Erythroblast (primary cell): Measurements from ENCODE around the gene SMARCAL1.
A peak's percentile ranks its signal among the peaks of the same experiment; 100 is the strongest.

Source experiments
- DNase-seq, 2 experiments: peaks; one replicate each; lab custom pipeline; 2025; lab: John Stamatoyannopoulos, UW
- GATA1 ChIP-seq: IDR thresholded peaks from 2 replicates; pipeline ENCODE4 v1.6.1; 2011; ENCODE audit warnings: low read depth, mild to moderate bottlenecking, control low read depth, low read length, moderate library complexity
- POLR2A ChIP-seq: IDR thresholded peaks from 2 replicates; pipeline ENCODE4 v1.6.1; 2011; ENCODE audit warnings: mild to moderate bottlenecking, low read length

Gene SMARCAL1

GRCh38 chr2:216482640-216483039 is 70.4 kb downstream of the SMARCAL1 start:
- DNase-seq = no peak
- TF ChIP-seq GATA1 (no peak), POLR2A (no peak)

GRCh38 chr2:216485237-216485636 is 73.0 kb downstream of the SMARCAL1 start:
- TF ChIP-seq GATA1 (no peak), POLR2A (no peak)

GRCh38 chr2:216485745-216486144 is 73.5 kb downstream of the SMARCAL1 start:
- DNase-seq = no peak
- TF ChIP-seq POLR2A = no peak
- no peak for TF ChIP-seq GATA1

More at GRCh38 chr2:216485237-216485636, 73.0 kb downstream of the SMARCAL1 start:
- DNase-seq = no peak

GRCh38 chr2:216486271-216486670 is 74.0 kb downstream of the SMARCAL1 start:
- TF ChIP-seq GATA1 = no peak
- TF ChIP-seq POLR2A = no peak
- no peak for DNase-seq

DNA sequence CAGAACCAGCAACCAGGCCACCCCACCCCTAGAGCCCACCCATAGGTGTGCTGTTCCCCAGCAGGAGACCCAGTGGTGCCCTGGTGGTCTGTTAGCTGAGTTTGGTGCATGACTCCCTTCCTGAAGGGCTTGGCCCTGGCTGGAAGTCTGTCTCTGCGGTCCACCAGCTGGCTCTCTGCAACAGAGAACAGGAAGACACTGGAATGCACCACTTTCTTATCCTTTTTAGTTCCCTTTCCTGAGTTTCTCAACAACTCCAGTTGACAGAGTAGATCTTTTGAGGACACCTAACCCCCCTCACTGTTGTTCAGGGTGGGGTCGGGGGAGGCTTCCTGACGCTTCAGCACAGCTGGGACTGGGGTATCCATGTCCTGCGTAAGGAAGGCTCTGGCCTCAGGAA is 74.4 kb downstream of the SMARCAL1 start:
- TF ChIP-seq POLR2A = no peak
- TF ChIP-seq GATA1 = no peak
- no peak for DNase-seq

- no peak for DNase-seq
- TF ChIP-seq POLR2A (no peak), GATA1 (no peak)
These were observed 77.8 kb downstream of the SMARCAL1 start for GRCh38 chr2:216490061-216490460.

DNA sequence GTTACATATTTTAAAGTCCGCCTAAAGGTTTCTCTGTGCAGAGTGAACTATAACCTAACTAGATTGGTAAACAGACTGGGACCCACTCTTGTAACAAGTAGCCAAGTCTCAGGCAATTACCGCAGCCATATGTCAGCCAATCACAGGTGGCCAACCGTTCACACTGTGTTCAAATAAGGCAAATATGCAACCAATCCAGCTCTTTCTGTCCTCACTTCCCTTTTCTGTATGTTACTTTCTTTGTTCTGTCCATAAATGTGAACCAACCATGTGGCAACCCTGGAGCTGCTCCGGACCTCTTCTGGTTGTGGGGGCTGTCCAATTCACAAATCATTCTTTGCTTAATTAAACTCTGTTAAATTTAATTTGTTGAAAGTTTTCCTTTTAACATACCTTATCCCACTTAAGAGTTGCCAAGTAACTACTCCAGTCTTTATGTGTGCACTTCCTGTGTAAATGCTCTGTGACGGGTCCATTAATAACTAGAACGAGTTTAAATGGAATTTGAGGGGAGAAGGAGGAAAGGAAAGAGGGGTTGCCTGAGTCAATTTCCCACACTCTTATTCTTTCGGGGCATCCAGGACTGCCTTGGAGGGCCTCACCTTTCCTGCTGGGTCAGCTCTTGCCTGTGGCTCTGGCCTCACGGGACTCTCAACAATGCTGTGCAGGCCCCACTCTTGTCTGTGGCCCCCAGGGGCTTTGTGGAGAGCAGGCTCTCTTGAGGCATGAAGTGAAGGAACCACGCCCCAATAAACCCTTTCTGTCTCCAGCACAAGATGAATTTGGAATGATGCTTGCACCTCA is 79.7 kb downstream of the SMARCAL1 start:
- no peak for DNase-seq
- TF ChIP-seq POLR2A (no peak), GATA1 (no peak)

- TF ChIP-seq GATA1 (no peak), POLR2A (no peak)
- no peak for DNase-seq
These were observed 80.5 kb downstream of the SMARCAL1 start for GRCh38 chr2:216492597-216493333.

DNA sequence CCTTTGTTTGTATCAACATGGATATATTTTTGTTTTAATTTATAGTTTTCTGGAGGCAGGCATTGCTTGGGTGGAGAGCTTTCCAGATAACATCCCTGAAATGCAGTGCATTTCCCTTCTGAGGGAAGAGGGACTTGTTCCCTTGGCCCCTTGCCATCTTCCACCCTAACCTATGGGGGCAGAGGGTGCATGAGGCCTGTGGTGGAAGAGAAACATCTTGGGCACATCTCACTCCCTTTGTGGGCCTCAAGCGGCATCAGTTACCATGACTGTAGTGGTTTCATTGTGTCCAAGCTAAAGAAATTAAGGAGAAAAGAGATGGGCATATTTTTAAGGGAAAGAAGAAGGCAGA is 81.0 kb downstream of the SMARCAL1 start:
- no peak for DNase-seq
- TF ChIP-seq POLR2A (no peak), GATA1 (no peak)

DNA sequence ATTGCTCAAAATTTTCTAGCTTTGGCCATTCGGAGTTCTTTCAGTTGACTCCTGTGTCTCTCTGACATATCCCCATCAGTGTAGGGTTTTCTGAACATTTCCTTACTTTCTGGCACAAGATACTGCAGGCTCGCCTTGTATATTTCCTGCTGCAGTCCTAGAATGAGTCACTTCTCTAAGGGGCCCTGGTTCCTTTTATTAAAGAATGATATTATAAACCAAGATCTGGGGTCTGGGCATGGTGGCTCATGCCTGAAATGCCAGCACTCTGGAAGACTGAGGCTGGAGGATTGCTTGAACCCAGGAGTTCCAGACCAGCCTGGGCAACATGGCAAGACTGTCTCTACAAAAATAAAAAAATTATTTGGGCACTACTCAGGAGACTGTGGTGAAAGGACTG is 83.4 kb downstream of the SMARCAL1 start:
- no peak for DNase-seq
- TF ChIP-seq GATA1 (no peak), POLR2A (no peak)

DNA sequence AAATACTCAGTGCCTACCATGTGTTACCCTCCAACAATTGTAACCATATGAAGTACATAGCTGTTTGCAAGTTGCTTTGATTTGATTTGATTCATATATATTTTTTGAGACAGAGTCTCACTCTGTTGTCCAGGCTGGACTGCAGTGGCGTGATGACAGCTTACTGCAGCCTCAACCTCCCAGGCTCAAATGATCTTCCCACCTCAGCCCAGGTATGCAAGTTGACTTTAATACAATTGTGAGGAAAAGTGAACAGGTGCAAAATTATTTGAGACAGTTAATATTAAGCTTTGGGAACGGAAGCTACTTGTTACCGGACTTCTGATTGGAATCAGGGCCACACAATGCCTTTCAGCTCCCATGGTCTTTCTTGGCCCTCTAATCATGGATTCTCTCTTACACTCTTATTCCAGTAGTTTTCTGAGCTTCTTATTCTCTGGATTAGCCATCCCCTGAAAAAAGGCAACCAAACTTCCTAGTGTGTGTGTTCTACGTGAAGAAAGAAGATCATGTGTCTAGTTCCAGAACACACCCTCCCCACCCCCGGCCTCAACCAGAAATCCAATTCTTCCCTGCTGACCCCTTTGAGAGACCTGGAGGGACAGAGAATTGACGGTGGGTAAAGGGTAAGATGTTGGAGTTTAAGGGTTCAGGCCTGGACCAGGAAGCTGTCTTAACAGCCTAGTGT is 85.2 kb downstream of the SMARCAL1 start:
- no peak for DNase-seq
- TF ChIP-seq GATA1 = no peak
- no peak for TF ChIP-seq POLR2A

- TF ChIP-seq GATA1 (no peak), POLR2A (no peak)
- DNase-seq = no peak
These were observed 85.7 kb downstream of the SMARCAL1 start for GRCh38 chr2:216498070-216498378.

DNA sequence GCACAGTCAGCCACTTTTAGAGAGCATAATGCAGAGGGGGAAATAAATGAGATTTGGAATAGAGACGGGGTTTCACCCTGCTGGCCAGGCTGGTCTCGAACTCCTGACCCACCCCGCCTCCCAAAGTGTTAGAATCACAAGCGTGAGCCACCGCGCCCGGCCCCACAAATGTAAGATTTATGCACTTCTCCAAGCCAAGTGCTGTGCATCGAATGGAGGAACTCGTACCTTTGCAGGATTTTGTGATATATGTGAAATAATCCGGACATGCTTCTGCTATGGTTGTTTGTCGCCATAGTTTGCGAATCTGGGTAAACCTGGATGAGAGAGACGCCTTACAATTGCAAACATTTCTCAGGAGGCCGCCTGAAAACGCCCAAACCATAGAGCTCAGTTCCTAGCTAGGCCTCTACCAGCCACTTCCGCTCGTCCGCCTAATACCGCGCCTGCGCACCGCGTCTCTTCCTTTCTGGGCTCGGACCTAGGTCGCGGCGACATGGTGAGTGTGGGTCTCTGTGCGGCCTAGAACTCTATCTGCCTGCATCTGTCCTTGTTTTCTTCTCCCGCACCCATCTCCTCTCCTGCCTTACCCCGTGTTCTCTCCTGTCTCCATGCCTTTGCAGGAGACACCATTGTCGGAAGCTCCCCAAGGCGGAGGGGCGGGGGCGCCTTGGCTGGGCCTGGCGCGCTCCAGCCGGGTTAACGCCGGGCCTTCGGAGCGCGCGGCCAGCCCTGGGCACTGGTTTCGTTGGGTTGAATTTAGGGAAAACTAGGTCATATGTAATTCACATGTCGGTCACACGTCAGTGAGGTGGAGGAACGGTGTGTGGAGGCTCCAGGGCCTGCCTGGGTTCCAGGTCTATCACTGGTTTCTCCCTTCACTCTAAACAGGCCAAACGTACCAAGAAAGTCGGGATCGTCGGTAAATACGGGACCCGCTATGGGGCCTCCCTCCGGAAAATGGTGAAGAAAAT is 86.4 kb downstream of the SMARCAL1 start, which contains the start of gene RPL37A:
Gene RPL37A (plus strand): TSS at position 466 of the 974 bp plus-strand sequence. CDS start 31 bp downstream, at position 497.
- DNase-seq = peak; percentile 96
- TF ChIP-seq GATA1 (no peak), POLR2A (peak; percentile 99)

DNA sequence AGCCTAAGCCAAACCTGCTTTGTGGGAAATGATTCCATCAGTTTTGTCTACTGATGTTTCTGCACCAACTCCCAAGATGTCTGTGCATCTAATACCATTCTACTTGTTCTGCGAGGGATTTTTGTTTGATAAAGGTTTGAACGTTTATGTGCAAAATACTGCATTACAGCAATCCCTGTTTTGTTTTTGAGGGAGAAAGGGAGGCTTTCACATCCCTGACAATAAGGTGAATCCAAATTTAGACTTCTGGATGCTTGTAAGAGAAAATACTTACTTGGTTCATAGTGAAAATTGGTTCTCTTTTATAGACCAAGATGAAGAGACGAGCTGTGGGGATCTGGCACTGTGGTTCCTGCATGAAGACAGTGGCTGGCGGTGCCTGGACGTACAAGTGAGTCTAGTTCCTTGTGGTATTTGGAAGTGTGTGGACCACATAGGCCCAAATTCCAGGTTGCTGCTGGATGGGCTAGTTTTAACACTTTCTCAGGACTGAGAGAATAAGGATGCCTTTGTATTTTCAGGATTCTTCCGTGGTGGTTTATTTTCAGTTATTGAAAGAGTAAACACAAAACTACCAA is 87.4 kb downstream of the SMARCAL1 start:
- TF ChIP-seq GATA1 (no peak), POLR2A (no peak)
- DNase-seq = peak; percentile 21 to 41
